HG02970 (cell line): Measurements from ENCODE around the gene SPDYC.
A peak's percentile ranks its signal among the peaks of the same experiment; 100 is the strongest.
"Not testable (repeated sequence)": the region's sequence is repeated elsewhere in the genome, so short reads cannot be mapped to it uniquely, and the experiment has no call there.

ENCODE experiments used
- ATAC-seq: cut with Tn5 transposase; IDR thresholded peaks from one replicate; pipeline ENCODE4 v1.9.1; 2021; ENCODE audit warnings: mild to moderate bottlenecking, moderate library complexity, moderate number of reproducible peaks; ENCODE audit not compliant: unreplicated experiment, low FRiP score

SPDYC gene

DNA sequence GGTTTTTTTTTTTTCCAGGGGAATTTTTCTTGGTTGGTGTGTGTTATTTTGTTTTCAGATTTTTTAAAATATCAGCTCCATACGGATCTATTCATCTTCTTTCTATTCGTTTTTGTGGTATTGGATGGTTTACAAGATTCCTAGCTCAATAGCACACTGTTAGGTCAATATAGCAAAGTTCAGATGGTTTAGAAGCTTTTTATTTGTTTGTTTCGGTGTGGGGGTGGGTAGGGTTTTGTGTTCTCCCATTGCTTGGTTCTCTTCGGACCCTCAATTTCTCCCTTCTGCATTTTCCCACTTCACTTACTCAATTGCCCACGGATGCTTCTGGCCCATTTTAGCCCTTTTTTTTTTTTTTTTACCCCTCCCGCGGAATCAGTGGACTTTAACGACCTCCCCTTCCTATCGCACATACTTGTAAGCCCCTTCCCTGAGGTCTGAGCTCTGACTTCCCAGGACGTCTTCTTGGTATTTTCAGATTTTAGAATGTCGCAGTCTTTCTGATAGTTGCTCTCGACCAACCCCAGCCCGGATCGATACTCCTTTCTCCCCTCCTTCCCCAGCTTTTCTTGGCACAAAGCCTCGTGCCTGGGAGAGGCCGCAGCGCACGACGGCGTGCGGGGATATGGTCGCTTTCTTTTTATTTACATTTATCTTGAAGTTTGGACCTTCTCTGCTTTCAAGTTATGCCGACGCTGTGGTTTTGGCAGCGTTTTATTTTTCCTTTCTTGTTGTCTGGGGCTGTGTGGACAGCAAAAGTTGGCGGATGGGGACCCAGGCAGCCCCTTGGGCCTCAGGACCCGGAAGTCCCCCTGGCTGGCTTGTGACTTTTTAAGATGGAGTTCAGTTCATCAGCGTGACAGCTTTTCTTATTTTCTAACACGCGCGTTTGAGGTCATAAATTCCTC, 4.4 kb upstream of the SPDYC start:
- no peak for ATAC-seq

GRCh38 chr11:65166893-65167292, 3.1 kb upstream of the SPDYC start:
- ATAC-seq: no peak

DNA sequence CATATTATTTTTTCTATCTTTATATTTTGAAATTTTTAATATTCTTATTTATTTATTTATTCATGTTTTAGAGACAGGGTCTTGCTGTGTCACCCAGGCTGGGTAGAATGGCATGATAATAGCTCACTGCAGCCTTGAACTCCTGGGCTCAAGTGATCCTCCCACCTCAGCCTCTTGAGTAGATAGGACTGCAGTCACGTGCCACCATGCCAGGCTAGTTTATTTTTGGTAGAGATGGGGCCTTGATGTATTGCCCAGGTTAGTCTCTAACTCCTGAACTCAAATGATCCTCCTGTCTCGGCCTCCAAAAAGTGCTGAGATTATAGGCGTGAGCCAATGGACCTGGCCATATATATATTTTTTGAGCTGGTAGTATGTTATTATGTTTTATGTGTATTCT, 2.4 kb upstream of the SPDYC start:
- no peak for ATAC-seq

DNA sequence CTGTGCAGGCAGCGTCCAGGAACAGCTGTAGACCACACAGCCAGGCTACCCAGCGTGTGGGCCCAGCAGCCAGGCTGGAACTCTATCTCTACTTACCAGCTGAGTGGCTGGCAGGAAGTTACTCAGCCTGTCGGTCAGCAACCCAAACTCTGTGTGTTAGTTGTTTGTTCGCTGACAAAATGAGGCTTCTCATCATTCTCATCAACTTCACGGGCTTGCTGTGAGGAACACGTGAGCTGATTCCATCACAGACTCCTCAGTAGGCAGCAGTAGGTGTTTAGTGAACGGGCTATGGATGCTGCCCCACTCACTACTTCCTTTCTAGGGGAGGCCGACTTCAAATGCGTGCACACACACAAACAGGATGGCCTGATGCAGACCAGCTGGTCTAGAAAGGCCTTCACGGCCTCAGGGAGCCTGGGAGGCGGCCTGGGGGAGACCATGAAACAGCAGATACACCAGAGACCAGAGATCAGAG, 830 bp upstream of the SPDYC start:
- no peak for ATAC-seq

GRCh38 chr11:65172600-65172999, 2.6 kb downstream of the SPDYC start:
- ATAC-seq: no peak

DNA sequence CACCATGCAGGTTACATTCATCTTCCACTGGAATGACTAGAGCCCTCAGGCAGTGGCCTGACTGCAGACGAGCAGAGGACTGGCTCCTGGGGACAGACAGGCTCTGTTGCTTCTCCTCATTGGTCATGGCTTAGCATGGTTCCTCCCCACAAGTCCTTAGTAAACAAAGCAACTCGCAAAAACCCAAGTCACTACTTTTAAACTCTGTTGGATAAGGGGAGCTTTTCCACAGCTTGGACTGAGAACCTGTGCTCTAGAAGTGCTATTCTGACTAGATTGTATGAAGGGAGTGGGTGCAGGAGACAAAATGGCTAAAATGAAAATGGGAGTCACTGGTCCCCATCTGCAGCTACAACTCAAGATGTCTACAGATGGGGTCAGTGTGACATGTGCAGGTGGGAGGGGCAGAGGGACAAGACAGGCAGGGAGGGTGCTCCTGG, 4.6 kb downstream of the SPDYC start:
- ATAC-seq: not testable (repeated sequence)

DNA sequence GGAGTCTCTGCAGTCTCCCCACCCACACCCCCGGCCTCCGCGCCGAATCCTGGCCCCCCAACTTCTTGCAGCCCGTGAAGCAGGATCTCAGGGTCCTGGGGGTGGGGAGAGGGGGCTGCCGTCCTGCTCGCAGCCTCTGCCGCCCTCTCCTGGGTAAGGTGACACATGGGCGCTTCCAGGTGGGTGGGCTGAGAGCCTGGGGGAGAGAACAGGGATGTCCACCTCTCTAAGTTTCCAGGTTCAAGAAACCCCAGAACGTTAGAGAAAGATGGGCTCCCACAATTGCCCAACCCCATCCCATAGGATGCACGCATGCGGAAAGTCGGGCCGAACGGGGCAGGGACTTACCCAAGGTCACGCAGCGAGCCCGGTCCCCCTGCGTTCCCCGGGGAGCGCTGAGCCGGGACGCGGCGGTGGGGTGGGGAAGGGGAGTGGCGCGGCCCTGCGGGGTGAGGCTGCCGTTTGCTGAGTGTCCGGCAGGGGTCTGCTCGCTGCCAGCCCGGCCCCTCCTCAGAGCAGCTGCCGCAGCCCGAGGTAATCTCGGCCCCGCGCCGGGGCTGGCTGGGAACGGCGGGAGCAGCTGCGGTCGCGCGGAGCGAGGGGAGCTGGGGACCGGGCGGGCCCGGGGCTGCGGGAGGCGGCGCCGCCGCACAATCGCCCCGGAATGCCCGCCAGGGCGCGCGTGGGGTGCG, 11.0 kb downstream of the SPDYC start:
- ATAC-seq: peak; percentile 58

DNA sequence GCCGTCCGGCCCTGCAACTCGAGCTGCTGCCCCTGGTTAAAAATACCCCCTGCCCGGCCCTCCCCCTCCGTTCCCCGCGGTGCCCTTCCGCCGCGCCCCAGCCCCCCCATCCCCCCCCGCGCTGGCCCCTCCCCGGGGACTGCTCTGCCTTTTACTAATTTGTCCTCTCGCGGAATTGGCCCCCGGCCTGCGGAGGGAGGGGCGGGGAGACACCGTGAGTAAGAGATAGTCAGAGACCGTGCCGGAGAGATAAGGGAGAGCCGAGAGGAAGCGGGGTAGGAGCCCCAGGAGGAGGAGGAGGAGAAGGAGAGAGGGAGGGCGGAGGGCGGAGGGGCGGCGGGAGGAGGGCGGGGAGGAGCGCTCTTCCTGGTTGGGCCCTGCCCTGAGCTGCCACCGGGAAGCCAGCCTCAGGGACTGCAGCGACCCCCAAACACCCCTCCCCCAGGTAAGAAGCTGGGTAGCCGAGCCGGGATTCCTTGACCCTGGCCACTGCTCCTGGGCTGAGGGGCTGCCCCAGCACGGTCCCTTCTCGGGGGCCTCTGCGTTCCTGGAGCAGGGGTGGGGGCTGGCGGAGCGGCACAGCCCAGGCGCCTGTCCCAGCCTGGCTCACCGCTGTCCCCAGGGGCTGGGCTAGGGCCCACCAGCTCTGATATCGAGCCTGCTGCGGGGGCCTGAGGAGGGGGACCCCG, 11.7 kb downstream of the SPDYC start, which contains the start of gene CAPN1:
Gene CAPN1 (plus strand): TSS at position 360 of the 689 bp plus-strand sequence. CDS start 774 bp downstream, outside the sequence.
- peak; percentile 37 for ATAC-seq

DNA sequence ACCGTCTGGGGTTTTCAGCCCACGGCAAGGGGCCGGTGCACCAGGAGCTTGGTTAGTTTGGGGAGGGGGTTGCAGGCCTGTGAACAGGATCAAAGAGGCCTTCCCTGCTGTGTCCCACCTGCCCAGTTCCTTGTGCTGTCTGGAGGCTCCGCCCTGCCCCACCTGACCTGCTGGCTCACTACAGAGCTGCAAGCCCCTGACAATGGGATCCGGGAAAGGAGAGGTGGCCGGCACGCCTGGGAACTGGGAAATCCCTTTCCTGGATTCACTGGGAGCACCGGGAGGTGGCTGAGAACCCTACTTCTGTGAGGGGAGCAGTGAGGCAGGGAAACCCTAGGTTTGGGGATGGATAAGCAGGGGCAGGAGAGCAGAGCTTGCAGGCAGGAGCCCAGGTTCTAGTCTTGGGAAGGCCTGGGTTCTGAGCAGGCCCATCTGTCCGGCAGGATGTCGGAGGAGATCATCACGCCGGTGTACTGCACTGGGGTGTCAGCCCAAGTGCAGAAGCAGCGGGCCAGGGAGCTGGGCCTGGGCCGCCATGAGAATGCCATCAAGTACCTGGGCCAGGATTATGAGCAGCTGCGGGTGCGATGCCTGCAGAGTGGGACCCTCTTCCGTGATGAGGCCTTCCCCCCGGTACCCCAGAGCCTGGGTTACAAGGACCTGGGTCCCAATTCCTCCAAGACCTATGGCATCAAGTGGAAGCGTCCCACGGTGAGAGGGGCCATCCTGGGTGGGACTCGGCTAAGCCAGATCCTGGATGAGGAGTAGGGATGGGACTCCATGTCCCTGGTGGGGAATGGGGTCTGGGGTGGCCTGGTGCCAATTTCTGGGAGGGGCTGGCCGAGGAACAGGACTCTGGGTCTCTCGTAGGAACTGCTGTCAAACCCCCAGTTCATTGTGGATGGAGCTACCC, 12.5 kb downstream of the SPDYC start:
- no peak for ATAC-seq

DNA sequence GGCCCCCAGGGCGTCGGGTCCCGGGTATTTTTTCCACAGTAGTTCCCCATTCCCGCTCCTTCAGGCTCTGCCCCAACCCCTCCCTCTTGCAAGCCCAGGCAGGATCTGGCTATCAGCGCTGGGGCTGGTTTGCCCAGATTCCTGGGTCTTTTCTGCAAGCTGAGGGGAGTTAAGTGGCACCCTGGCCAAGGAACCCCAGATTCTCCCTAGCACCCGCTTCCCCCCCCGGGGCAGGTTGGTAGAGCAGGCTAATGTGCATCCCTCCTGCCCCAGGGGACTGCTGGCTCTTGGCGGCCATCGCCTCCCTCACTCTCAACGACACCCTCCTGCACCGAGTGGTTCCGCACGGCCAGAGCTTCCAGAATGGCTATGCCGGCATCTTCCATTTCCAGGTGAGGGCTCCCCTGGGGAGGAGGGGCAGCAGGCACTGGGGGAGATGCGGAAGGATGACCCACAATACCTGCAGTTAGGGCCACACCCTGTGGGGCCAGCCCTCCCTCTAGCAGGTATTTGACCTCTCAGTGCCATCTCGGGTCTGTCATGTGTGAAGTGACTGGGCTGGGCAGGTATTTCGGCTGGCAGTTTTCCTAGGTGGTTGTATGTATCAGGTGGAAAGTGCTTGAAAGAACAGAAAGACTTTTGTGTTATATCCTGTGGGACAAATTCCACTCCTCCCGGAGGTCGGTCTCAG, 13.3 kb downstream of the SPDYC start:
- ATAC-seq: no peak

DNA sequence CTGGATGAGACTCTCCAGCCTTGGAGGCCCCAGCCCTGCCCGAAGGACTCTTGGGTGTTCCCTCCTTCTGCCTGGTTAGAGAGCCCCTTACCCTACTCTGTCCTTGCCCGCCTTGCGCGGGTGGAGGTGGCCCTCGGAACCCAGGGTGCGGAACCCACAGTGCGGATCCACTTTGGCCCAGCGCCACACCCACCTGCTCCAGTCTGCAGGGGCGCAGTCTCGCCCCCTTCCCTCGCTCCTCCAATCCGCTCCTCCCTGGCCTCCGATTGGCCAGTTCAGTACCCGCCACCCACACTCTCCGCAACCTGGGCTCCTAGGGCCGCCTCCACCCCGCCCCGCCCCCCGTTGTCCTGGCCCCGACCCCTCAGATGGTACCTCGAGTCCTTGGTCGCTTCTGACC, 14.1 kb downstream of the SPDYC start:
- no peak for ATAC-seq

GRCh38 chr11:65185171-65185570, 15.1 kb downstream of the SPDYC start:
- no peak for ATAC-seq

GRCh38 chr11:65185869-65186341, 15.9 kb downstream of the SPDYC start:
- no peak for ATAC-seq

GRCh38 chr11:65186701-65187100, 16.7 kb downstream of the SPDYC start:
- ATAC-seq: no peak

GRCh38 chr11:65187146-65187675, 17.2 kb downstream of the SPDYC start:
- no peak for ATAC-seq

- no peak for ATAC-seq
These were observed 18.0 kb downstream of the SPDYC start for GRCh38 chr11:65187971-65188461.

DNA sequence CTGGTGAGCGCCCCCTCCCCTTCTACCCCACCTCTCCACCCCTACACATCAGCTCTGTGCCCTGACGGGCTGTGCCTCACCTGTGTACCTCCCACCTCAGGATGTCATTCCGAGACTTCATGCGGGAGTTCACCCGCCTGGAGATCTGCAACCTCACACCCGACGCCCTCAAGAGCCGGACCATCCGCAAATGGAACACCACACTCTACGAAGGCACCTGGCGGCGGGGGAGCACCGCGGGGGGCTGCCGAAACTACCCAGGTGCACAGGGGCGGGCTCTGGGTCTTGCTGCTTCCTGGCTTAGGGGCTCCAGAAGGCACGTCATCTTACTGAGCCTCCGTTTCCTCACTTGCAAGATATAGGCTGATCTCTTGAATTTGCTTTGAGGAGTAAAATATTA, 18.5 kb downstream of the SPDYC start:
- ATAC-seq: no peak

DNA sequence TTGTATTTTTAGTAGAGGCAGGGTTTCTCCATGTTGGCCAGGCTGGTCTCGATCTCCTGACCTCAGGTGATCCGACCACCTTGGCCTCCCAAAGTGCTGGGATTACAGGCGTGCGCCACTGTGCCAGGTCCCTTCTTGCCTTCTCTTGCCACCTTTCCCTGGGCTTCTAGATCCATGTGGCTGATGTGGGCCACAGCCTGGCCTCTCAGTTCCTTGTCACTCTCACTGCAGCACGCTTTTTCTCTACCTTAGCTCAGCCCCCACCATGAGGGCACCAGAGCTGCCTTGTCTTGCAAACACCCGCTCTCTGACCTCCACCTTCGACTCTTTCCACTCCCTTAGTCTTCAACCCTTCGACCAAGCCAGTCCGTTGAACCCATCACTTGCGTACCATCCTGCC, 19.2 kb downstream of the SPDYC start:
- ATAC-seq: no peak

GRCh38 chr11:65194564-65194963, 24.5 kb downstream of the SPDYC start:
- ATAC-seq: no peak
